HG03439 (cell line): ENCODE measurements around the gene CDK5RAP3.
"Not testable (repeated sequence)": the region's sequence is repeated elsewhere in the genome, so short reads cannot be mapped to it uniquely, and the experiment has no call there.

Experiments
- ATAC-seq: cut with Tn5 transposase; IDR thresholded peaks from one replicate; pipeline ENCODE4 v1.9.1; 2021; ENCODE audit warnings: mild to moderate bottlenecking, moderate library complexity; ENCODE audit not compliant: unreplicated experiment

CDK5RAP3 gene

DNA sequence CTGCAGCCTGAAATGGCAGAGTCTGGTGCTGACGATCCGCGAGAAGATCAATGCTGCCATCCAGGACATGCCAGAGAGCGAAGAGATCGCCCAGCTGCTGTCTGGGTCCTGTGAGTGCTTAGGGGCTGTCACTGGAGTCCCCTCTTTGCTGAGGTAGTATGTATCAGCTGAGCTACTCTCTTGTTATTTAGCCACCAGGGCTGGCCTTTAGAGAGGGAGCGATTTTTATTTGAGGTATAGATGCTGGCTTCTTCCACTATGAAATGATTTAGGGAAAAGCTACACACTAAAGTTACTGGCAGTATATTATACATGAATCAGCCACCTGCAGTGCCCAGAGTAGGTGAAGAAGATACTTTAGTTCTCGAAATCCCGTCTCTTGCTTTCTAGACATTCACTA is 2.6 kb downstream of the CDK5RAP3 start:
- no peak for ATAC-seq

DNA sequence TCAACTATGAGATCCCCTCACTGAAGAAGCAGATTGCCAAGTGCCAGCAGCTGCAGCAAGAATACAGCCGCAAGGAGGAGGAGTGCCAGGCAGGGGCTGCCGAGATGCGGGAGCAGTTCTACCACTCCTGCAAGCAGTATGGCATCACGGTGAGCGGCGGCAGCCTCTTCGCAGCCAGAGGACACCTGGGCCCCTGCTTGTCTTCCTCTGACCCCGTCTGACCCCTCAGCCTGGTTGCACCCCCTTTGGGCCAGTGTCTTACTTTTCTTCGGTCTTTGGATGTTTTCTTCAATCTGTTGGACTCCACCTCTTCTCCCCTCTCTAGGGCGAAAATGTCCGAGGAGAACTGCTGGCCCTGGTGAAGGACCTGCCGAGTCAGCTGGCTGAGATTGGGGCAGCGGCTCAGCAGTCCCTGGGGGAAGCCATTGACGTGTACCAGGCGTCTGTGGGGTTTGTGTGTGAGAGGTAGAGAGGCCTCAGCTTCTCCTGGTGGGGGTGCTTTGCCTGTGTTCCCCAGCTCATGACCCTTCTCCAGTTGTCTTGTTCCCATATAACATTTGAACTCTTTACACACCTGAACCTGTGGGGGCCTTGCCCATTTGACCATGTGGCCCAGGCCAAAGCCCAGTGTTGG is 4.4 kb downstream of the CDK5RAP3 start:
- no peak for ATAC-seq

DNA sequence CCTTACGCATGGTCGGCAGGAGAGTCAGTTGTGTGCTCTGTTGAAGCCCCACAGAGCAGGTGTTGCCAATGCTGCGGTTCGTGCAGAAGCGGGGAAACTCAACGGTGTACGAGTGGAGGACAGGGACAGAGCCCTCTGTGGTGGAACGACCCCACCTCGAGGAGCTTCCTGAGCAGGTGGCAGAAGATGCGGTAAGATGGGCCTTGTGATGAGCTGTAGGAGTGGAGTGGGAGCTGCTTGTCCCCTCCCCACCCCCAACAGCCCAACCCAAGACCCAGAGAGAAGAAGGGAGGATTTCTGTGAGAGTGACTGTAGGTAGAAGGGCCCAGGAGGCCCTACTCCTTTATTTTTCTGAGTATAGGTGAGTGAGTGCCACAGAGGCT is 4.9 kb downstream of the CDK5RAP3 start:
- ATAC-seq, result no peak

DNA sequence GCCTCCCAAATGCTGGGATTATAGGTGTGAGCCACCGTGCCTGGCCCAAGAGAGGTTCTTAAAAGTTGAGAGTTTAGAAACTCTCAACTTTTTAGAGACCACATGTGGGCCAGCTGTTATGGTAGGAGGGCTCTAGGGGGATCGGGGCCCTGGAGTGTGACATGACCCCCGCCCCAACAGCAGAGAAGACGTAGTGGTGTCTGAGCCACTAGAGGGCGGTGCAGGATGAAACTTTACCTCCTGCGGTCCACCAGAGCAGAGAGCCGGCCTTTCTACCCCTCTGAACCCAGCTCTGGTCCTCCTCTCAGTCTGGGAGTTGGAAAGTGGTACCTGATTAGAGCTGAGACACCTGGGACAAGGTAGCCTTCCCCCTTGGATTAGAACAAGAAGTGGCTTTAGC is 7.4 kb downstream of the CDK5RAP3 start:
- no peak for ATAC-seq

DNA sequence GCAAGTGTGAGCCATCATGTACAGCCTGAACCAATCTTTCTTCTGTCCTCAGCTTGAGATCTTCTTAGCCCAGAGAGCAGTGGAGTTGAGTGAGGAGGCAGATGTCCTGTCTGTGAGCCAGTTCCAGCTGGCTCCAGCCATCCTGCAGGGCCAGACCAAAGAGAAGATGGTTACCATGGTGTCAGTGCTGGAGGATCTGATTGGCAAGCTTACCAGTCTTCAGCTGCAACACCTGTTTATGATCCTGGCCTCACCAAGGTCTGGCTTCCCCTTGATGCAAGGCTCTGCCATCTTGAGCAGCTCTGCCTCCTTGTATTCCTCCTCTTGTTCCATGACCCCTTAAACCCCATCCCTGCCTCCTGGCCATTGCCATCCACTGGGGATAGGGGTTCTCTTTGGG is 9.6 kb downstream of the CDK5RAP3 start:
- no peak for ATAC-seq

DNA sequence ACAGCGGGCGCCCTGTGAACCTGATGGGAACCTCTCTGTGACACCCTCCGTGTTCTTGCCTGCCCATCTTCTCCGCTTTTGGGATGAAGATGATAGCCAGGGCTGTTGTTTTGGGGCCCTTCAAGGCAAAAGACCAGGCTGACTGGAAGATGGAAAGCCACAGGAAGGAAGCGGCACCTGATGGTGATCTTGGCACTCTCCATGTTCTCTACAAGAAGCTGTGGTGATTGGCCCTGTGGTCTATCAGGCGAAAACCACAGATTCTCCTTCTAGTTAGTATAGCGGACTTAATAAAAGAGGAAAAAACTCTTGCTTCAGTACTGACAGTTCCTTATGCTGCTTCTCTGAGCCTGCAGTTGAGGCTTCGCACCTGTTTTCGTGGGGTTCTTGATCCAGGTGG is 10.5 kb downstream of the CDK5RAP3 start:
- ATAC-seq, result no peak

DNA sequence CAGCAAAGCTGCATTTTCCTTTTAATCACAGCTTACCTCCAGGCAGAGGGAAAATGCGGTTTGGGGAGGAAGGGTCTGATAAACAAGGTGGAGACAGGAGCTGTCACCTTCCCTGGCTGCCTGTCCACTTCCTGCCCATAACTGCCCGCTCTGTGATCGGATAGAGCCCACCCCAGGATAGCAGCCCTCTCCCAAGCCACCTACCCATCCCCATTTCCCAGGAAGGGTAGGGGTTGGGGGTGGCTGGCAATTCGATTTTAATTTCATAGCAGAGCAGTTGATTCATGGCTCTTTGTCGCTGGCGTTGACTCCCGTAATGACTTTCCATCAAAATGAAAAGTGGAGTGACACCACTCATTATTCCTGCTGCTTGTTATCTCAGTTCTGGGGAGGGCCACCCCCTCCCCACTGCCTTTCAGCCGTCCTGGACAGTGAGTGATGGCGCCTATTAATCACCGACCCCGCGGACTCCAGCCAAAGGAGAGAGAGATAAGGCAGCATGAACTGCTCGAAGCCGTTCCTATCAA is 11.2 kb downstream of the CDK5RAP3 start:
- no peak for ATAC-seq

DNA sequence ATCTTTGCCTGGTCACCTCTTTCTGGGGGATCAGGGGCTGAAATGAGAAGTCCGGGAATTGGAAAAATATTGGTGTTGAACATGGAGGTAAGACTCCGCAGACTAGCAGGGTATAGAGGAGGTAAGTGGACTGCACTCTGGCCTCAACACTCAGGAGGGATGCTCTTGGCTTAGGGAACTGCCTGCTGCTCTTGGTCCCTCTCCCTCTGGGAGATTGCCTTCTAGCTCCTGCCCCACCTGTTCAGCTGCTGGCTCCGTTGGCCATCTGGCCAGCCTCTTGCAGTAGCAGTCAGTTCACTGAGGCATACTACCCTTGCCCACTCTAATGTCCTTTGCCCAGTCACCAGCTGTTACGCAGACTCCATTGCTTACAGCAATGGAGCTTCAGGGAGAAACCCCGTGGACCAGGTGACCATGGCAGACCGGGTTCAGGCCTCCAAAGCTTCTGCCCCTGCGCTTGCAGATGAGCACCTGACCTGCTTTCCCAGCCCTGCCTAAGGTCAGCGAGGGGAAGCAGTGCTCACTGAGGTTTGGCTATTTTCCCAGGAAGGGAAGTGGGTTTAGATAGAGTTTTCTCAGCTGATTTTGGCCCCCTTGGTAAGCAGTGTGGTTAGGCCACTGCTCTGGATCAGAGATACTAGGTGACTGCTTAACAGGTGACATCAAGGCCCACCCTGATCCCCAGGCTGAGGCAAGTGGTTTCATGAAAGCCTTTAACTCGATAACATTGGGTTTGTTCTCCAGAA is 11.9 kb downstream of the CDK5RAP3 start:
- no peak for ATAC-seq

DNA sequence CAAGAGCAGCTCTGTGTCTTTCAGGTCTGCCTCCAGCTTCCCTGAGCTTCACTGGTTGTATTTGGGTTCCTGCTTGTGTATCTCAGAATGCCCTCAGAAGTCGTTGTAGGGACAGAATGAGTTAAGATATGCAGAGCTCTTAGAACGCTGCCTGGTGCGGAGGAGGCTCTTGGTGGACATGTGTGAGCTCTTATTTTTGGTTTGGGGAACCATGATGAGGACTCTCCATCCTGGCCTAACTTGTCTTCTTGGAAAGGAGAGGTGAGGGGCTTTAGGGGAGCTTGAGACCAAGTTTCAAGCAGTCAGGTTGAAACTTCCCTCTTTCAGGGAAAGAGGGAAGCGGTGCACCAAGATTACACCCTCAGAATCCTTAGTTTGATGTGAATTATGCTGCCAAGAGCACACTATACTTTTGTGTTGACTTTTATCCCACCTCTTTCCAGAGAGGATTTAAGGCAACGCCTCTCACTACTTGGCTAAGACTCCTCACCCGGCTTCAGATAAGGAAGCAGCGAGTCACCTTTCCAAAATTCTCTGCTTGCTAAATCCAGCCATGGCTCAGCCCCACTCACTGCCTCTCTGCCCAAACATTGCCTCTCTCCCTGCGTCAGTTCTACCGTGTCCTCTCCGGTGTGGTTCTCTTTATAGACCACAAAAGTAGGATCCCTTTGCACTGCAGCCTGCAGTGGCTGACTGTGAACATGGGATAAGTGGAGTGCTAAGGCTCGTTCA is 12.7 kb downstream of the CDK5RAP3 start:
- ATAC-seq, result no peak

DNA sequence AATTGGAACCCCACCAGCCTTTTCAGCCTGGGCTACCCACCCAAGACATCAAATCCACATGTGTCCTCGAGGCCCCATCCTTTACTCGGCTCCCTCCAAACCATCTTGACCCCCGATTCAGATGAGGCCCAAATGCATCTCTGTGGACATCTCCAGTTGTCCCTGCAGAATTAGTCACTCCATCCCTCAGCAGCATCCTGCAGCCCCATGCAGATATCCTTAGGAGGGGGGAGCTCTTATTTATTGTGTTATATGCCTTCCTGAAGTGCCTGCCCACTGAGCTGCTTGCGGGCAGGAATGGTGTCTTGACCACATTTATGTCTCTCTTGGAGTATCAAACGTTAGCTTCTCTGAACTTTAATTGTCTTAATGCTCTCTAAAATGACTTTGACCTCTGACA is 15.6 kb downstream of the CDK5RAP3 start:
- no peak for ATAC-seq

DNA sequence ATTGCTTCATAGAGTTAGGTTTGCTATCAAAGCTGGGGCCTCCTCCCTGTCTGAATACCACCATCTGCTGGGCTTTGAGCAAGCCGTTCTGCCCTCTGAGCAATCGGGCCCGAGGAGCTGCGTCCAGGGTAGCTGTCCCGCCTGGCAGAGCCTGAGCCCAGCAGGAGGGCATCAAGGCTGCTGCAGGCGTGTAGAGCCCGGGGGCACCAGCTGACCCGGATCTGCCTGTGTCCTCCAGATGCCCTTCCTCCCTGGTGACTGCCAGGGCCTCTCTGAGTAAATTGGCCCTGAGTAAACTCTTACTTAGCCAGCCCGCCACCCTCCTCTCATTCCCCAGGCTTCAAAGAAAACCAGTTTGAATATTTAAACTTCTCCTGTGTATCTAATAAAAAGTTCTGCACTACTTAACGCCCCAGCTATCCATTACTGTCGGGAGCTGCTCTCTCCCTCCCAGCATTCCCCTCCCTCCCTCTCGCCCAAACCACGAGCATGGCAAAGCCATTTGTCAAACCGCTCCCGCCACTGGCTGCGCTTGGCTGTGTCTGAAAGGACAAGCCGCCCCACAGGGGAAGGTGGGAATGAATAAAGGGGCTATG is 16.4 kb downstream of the CDK5RAP3 start:
- no peak for ATAC-seq

DNA sequence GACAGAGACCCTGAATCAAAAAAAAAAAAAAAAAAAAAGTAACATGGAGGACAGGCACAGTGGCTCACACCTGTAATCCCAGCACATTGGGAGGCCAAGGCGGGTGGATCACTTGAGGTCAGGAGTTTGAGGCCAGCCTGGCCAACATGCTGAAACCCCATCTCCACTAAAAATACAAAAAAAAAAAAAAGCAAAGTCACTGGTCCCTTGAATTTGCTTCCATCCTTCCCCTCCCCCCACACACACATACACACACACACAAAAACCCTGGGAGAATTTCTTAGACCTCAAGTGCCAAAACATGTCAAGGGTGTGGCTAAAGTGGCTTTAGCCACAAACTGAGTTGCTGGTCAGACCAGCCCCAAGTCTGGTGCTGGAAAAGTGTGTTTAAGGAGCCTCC is 17.5 kb downstream of the CDK5RAP3 start:
- ATAC-seq, result not testable (repeated sequence)

DNA sequence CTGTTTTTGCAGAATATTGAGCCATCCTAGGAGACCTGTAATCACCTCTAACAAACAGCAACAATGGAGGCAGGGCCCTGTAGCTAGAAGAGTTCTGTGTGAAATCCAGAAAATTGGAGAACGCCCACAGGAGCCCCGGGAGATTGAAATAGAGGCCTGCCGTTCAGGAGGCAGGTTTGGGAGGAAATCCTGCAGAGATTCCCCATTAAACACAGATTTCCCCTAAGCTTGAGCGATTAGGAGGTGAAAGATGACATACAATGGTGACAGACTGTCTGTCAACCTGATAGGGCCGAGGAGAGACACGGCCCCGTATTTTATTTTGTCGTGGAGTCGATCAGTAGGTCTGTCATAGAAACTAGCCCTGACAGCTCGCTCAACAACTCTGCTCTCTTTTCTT is 18.2 kb downstream of the CDK5RAP3 start:
- no peak for ATAC-seq

DNA sequence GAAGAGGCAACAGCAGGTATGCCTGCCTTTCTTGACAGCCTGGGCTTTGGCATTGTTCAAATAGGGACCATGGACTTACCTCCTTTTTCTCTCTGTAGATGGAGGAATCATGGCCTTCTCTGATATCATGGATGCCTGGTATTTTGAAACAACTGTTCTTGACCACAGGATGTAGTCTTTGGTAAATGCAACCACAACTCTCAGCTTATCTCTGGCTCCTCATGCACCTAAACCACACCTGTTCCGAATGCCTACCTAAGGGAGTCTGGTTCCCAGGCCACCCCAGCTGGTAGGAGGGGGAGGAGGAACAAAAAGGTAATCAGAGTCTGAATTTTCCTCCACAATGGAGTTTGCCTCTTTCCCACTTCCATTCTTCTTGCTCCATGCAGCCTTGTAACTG is 18.8 kb downstream of the CDK5RAP3 start:
- no peak for ATAC-seq

DNA sequence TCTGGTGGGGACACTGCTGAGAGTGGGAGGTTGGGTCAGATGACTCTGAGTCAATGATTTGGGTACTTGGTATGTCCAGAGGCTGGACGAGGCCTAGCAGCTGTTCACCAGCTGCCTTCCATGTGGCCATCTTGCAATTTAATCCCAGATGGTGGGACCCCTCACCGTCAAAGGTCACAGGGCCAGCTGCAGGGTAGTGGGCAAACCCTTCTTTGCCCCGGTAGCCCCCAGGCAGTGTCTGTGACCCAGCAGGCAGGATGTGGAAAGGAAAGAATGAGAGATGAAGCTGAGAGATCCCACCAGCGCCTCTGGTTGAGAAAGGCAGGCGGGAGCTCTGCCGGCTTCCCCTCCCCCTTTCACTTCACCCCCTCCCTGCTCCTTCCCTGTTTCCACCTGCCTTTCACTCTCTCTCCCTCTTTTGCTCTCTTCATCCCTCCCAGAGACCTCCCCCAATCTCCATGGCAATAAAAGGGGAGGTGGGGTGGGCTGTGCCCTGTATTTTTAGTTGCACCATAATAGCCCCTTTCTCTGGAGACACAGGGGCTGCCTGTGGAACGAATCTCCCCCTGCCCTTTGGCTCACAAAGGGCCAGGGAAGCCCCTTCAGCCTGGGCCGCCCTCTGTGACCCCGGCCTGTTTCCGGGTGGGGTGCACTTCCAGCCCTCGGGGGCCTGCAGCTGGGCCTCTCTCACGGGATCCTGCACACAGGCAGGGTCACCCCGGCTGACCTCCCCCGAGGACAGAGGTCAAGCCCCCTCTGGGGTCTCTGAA is 20.2 kb downstream of the CDK5RAP3 start:
- no peak for ATAC-seq

DNA sequence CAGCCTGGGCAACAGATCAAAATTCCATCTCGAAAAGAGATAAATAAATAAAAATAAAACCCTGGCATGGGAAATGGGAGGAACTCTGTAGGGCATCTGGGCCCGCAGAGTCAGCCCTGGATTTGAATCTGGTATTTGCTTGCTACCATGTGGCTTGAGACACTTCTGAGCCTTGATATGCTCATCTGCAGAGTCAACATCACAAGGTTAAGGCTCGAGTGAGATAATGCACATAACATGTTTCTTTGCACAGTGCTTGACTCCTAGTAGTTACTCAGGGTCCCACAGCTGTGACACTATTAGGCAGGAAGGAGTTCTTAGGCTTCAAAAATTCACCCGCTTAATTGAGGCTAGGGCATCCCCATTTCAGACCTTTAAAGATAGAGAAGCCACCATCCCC is 21.3 kb downstream of the CDK5RAP3 start:
- no peak for ATAC-seq

DNA sequence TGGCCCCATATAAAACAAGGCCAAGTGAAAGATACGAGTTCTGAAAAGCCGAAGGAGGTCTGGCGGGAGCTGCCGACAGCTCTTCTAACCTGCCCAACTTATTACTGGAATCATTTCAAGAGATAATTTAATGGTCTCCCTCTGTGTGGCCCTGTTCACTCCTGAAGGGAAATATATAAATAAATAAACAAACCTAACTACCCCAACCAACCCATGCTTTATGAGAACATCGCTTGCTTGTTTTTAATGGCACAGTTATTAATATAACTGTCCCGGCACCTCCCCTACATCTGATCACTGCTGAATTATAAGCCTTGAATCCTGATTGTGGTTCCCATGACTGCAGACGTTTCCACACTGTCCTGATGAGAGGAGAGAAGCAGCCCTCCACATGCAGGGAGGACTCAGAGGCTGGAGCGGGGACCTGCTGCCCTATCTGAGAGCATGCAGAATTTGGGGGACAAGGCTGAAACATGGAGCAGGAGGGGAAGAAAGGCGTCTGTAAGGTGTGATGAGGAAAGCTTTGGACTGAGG is 22.2 kb downstream of the CDK5RAP3 start:
- no peak for ATAC-seq

DNA sequence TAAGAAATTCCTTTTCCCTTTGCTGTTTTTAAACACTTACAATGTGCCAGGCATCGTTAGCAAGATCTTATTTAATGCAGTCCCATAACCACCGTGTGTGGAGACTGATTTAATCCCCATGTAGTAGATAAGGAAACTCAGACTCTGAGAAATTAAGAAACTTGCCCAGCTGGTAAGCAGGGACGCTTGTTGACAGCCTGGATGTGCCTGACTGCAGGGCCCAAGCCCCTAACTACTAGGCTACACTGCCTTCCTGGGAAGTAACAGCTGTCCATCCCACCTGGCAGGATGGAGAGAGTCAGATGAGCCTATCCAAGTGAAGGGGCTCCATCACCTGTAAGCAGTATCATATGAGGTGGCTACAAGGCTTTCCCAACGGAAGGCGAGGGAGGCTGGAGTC is 23.1 kb downstream of the CDK5RAP3 start:
- no peak for ATAC-seq

DNA sequence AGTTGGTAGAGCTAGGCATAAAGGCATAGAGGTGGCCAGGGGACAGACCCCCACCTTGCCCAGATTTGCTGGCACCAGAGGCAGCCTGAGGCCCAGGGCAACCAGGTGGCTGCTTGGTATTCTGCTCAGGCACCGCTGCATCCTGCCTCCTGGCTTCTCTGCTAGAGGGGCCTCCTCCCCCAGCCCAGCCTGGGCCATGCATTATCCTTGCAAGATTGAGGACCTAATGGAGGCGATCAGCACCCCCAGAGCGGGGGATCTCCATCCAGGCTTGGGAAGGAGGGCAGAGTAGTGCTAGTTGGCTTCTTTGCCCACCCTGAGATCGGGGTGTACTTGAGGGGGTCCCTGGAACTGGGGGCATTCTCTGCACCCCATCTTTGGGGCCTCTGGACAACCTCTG is 23.8 kb downstream of the CDK5RAP3 start:
- ATAC-seq, result no peak

DNA sequence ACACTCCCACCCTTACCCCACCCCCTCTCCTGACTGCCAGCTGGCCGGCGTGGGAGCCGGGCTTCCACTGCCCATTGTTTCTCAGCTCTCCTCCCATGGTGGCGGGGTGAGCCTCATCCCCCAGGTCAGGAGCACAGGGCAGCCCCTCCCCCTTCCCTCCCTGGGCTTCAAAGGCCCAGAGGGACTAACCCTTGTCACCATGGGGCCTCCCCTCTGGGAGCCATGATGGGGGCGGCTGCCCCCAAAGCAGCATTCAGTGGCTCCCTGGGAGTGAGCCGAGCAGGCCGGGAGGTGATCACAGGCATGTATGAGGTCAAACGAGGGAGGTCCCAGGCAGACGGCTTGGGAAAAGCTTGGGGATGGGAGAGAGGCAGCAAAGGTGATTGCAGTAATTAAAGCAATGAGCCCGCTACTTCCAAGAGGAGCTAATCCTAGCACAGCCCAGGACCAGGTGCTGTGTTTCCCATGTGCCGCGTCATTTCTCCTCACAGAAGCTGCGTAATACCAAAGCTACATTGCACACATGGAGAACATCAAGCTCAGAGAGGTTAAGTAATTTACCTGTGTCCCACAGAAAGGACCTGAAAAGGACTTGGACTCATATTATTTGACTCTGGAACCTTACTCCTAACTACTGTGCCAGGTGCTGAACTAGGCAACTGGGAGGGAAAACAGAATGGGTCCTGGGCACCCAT is 24.5 kb downstream of the CDK5RAP3 start:
- no peak for ATAC-seq
